SU-DHL-6 (cell line): ENCODE results near the gene AKAP6.

Experiments
- CTCF ChIP-seq: fragments of 200-600 bp; sonication (generic); IDR thresholded peaks from one replicate; pipeline ENCODE4 v1.5.1; 2017; ENCODE audit warnings: antibody characterized with exemption, mild to moderate bottlenecking, low read length, moderate library complexity; ENCODE audit not compliant: insufficient read depth, poor library complexity, severe bottlenecking
- EZH2phosphoT487 ChIP-seq: fragments of 200-600 bp; sonication (generic), shearing (Covaris generic); conservative IDR thresholded peaks from 2 replicates; pipeline ENCODE4 v1.6.1; 2018; ENCODE audit warnings: mild to moderate bottlenecking, antibody characterized with exemption, low read length, moderate library complexity, mixed read lengths

DNA sequence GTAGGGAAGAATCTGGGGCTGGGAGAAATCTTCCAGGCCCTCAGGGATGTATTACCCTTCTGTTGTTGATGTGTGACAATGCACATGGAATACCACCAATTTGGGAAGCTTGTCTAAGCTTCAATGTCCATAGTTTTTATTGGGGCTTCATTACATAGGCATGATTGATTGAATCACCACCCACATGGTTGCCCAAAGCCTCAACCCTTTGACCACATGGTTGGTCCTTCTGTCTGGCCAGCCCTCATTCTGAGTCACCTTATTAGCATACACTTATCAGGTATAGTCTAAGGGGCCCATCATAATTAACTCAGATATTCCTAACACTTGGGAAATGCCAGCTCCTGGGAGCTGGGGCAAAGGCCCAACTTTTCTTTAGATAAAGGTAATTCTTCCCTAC lies 93.3 kb downstream of the AKAP6 start:
- TF ChIP-seq CTCF (no peak), EZH2phosphoT487 (no peak)
